ENCODE measurements around the gene RAB40C.

RAB40C gene

DNA sequence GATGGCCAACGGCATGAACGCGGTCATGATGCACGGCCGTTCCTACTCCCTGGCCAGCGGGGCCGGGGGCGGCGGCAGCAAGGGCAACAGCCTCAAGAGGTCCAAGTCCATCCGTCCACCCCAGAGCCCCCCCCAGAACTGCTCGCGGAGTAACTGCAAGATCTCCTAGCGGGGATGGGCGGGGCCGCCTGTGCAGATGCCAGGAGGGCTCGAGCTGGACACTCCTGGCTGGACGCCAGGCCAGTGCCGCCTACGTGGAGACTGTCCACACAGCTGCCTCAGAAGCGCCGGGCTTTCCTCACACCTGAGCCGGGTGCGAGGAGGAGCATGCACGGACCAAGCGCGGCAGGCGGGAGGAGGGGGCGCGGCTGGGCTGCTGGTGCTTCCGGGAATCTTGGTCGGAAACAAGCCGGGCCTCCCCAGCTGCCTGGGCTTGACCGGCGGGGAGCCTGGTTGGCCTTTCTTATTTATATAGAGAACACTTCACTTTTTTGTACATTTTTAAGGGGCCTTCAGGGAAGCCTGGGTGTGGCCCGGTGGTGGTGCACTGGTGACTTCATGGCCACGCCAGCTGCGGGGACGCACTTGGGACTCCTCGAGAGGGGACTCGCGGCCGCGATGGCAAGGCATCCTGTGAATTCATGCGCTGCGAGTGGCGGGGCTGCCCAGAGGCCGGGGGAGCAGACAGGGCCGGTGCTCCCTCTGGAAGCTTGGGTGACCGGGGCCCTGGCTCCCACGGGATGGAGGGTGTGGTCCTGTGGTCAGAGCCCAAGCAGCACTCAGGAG is 37.8 kb downstream of the RAB40C start:
- Histone ChIP-seq H4K12ac (ENCODE audit: low read depth, low read length) (no peak overlapping the region), H3K79me1 (ENCODE audit: low read length) (peaks cover 28% of the 10 kb centered on the region), H3K27me3 (ENCODE audit: insufficient read depth, low read length) (no peaks in the 10 kb centered on the region), H2BK120ac (ENCODE audit: insufficient read depth, low read length, poor library complexity) (no peak overlapping the region), H3K18ac (ENCODE audit: low read length) (peak overlapping the region; percentile 13), H3K79me2 (ENCODE audit: control insufficient read depth, insufficient read depth, low read length, poor library complexity) (peaks cover 15% of the 10 kb centered on the region), H3K4me1 (ENCODE audit: control insufficient read depth in 1 of 2, insufficient read depth in 2 of 2, low read length in 2 of 2) (peaks cover 42 to 50% of the 10 kb centered on the region in 2 experiments), H3K36me3 (ENCODE audit: control insufficient read depth in 1 of 2, insufficient read depth in 2 of 2, low read length in 2 of 2) (peaks cover 35 to 45% of the 10 kb centered on the region in 2 experiments), H2AFZ (ENCODE audit: insufficient read depth, low read length, poor library complexity) (no peak overlapping the region), H3K14ac (ENCODE audit: low read length) (no peak overlapping the region), H3K4me3 (ENCODE audit: low read depth, low read length) (no peak overlapping the region), H2BK5ac (ENCODE audit: low read depth, low read length, poor library complexity) (no peak overlapping the region), H3K9ac (ENCODE audit: low read length) (no peak overlapping the region), H3K4ac (ENCODE audit: low read depth, low read length) (no peak overlapping the region), H3K4me2 (ENCODE audit: low read length) (no peak overlapping the region), H3K23ac (ENCODE audit: low read length) (no peak overlapping the region), H4K8ac (ENCODE audit: low read depth, low read length) (no peak overlapping the region), H2AK5ac (ENCODE audit: low read length) (no peak overlapping the region), H4K91ac (ENCODE audit: low read depth, low read length) (no peak overlapping the region), H3K27ac (ENCODE audit: low read depth, low read length) (no peak overlapping the region), H3K9me3 (ENCODE audit: insufficient read depth, low read depth, low read length) (peaks cover 3% of the 10 kb centered on the region), H2BK12ac (ENCODE audit: low read length) (peak overlapping the region; percentile 70)
- DNase-seq: no peak
- no CpG with 5 or more reads among the region's 50 CpGs for WGBS (ENCODE audit: extremely low coverage, insufficient coverage, insufficient read length)

DNA sequence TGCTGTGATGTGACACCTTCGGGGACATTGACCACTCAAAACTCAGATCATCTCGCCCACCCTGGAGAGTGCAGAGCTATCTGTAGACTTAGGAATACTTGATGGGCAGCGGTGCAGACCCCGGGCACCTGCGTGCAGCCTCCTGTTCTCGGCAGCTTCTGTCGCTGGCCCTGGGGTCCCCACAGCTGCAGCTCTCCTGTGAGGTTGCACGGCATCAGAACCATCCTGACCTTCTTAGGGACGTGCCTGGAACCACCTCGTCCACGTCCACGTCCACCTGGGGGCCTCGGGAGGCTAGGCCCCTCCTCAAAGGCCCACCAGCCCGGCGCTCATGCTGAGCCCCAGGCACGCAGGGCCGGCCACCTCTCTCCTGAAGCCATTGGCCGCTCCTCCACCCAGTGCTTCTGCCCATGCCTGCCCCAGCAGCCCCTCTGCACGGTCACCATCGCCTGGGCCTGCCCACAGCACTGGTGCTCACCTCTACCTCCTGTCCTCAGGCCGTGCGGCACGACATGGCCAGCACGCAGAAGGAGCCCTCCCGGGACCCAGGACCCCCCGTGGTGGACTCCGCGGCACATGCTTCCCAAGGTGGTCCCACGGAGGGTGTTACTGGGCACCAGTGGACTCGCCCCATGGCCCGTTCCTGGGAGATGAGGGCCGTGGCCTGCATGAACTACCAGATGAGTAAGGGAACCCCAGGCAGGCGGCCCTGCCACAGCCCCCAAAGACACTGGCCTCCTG is 38.6 kb downstream of the RAB40C start:
- Histone ChIP-seq H3K14ac (ENCODE audit: low read length) (peak overlapping the region; percentile 42), H3K4ac (ENCODE audit: low read depth, low read length) (peak overlapping the region; percentile 42), H2AFZ (ENCODE audit: insufficient read depth, low read length, poor library complexity) (peak overlapping the region; percentile 21), H3K9me3 (ENCODE audit: insufficient read depth, low read depth, low read length) (peaks cover 3% of the 10 kb centered on the region), H3K27me3 (ENCODE audit: insufficient read depth, low read length) (no peaks in the 10 kb centered on the region), H3K4me1 (ENCODE audit: control insufficient read depth in 1 of 2, insufficient read depth in 2 of 2, low read length in 2 of 2) (peaks cover 42 to 50% of the 10 kb centered on the region in 2 experiments), H2BK12ac (ENCODE audit: low read length) (peak overlapping the region; percentile 70), H2BK120ac (ENCODE audit: insufficient read depth, low read length, poor library complexity) (peak overlapping the region; percentile 20), H4K12ac (ENCODE audit: low read depth, low read length) (peak overlapping the region; percentile 5), H4K91ac (ENCODE audit: low read depth, low read length) (peak overlapping the region; percentile 71), H3K9ac (ENCODE audit: low read length) (no peak overlapping the region), H2BK5ac (ENCODE audit: low read depth, low read length, poor library complexity) (peak overlapping the region; percentile 67), H3K36me3 (ENCODE audit: control insufficient read depth in 1 of 2, insufficient read depth in 2 of 2, low read length in 2 of 2) (peaks cover 44 to 54% of the 10 kb centered on the region in 2 experiments), H3K4me3 (ENCODE audit: low read depth, low read length) (no peak overlapping the region), H2AK5ac (ENCODE audit: low read length) (peak overlapping the region; percentile 19), H4K8ac (ENCODE audit: low read depth, low read length) (peak overlapping the region; percentile 26), H3K4me2 (ENCODE audit: low read length) (peak overlapping the region; percentile 18), H3K27ac (ENCODE audit: low read depth, low read length) (peak overlapping the region; percentile 99), H3K79me1 (ENCODE audit: low read length) (peaks cover 26% of the 10 kb centered on the region), H3K23ac (ENCODE audit: low read length) (no peak overlapping the region), H3K18ac (ENCODE audit: low read length) (peak overlapping the region; percentile 64), H3K79me2 (ENCODE audit: control insufficient read depth, insufficient read depth, low read length, poor library complexity) (peaks cover 15% of the 10 kb centered on the region)
- WGBS (ENCODE audit: extremely low coverage, insufficient coverage, insufficient read length): no CpG with 5 or more reads among the region's 33 CpGs
- no peak for DNase-seq

DNA sequence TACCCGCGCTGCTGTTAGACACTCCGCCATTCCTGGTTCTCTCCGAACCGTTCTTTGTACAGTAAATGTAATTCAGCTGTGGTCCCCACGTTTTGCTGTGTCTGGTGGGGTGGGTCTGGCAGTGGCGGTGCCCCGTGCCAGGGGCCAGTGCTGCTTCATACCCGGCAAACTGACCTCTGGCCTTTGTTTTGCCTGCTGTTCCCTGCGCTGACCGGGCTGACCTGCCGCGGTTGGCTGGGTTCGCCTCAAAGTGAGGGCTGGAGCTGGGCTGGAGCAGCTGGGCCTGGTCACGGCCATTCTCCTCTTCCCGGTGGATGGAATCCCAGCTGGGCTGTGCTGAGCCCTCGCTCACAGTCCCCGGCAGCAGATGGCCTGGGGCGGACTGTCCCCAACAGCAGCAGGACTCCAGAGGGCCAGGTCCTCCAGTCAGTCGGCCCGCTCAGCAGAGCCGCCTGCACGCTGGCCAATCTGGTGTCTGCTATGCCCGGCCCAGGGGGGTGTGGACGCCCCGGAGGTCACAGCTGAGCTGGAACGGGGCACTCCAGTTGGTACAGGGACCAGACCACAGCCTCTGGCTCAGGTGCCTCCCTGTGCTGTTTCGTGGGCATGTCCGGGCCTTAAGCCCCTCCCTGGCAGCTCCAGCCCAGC is 39.4 kb downstream of the RAB40C start:
- peak overlapping the region; percentile 44 for H3K4ac ChIP-seq (ENCODE audit: low read depth, low read length)
- no peak overlapping the region for H3K23ac ChIP-seq (ENCODE audit: low read length)
- H3K18ac ChIP-seq (ENCODE audit: low read length): peak overlapping the region; percentile 64
- peaks cover 15% of the 10 kb centered on the region for H3K79me2 ChIP-seq (ENCODE audit: control insufficient read depth, insufficient read depth, low read length, poor library complexity)
- H4K8ac ChIP-seq (ENCODE audit: low read depth, low read length): peak overlapping the region; percentile 26
- H3K27me3 ChIP-seq (ENCODE audit: insufficient read depth, low read length): no peaks in the 10 kb centered on the region
- DNase-seq: no peak
- H4K12ac ChIP-seq (ENCODE audit: low read depth, low read length): peak overlapping the region; percentile 22
- H2BK12ac ChIP-seq (ENCODE audit: low read length): peak overlapping the region; percentile 70
- peak overlapping the region; percentile 19 for H2AK5ac ChIP-seq (ENCODE audit: low read length)
- H3K79me1 ChIP-seq (ENCODE audit: low read length): peaks cover 26% of the 10 kb centered on the region
- peaks cover 52 to 62% of the 10 kb centered on the region in 2 experiments for H3K36me3 ChIP-seq (ENCODE audit: control insufficient read depth in 1 of 2, insufficient read depth in 2 of 2, low read length in 2 of 2)
- peak overlapping the region; percentile 71 for H4K91ac ChIP-seq (ENCODE audit: low read depth, low read length)
- H3K27ac ChIP-seq (ENCODE audit: low read depth, low read length): peak overlapping the region; percentile 99
- H2AFZ ChIP-seq (ENCODE audit: insufficient read depth, low read length, poor library complexity): peak overlapping the region; percentile 11
- peaks cover 3% of the 10 kb centered on the region for H3K9me3 ChIP-seq (ENCODE audit: insufficient read depth, low read depth, low read length)
- H3K4me3 ChIP-seq (ENCODE audit: low read depth, low read length): no peak overlapping the region
- H3K4me2 ChIP-seq (ENCODE audit: low read length): peak overlapping the region; percentile 18
- H2BK120ac ChIP-seq (ENCODE audit: insufficient read depth, low read length, poor library complexity): peak overlapping the region; percentile 20
- no peak overlapping the region for H3K9ac ChIP-seq (ENCODE audit: low read length)
- H2BK5ac ChIP-seq (ENCODE audit: low read depth, low read length, poor library complexity): peak overlapping the region; percentile 67
- peaks cover 36 to 43% of the 10 kb centered on the region in 2 experiments for H3K4me1 ChIP-seq (ENCODE audit: control insufficient read depth in 1 of 2, insufficient read depth in 2 of 2, low read length in 2 of 2)
- no CpG with 5 or more reads among the region's 29 CpGs for WGBS (ENCODE audit: extremely low coverage, insufficient coverage, insufficient read length)
- peak overlapping the region; percentile 42 for H3K14ac ChIP-seq (ENCODE audit: low read length)

DNA sequence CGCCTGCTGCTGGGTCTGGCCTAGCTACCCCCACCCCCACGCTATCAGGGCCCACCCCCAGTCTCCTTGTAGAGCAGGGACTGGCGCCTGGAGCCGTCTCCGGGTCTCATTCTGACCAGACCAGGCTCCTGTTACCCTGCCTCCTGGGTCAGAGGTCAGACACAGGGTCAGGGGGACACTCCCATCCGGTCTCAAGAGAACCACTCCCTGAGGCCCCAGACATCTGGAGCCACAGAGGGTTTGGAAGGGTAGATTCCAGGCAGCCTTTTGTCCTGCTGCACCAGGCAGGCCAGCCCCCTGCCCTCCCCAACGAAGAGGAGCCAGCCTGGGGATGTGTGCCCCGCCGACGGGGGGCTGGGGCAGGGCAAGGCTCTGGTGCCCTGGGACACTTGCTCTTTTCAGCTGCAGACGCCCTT is 40.0 kb downstream of the RAB40C start:
- WGBS (ENCODE audit: extremely low coverage, insufficient coverage, insufficient read length): no CpG with 5 or more reads among the region's 11 CpGs
- Histone ChIP-seq H4K8ac (ENCODE audit: low read depth, low read length) (peak overlapping the region; percentile 75), H2BK12ac (ENCODE audit: low read length) (peak overlapping the region; percentile 90), H3K79me2 (ENCODE audit: control insufficient read depth, insufficient read depth, low read length, poor library complexity) (peaks cover 15% of the 10 kb centered on the region), H3K27me3 (ENCODE audit: insufficient read depth, low read length) (no peaks in the 10 kb centered on the region), H4K91ac (ENCODE audit: low read depth, low read length) (peak overlapping the region; percentile 99), H3K27ac (ENCODE audit: low read depth, low read length) (peak overlapping the region; percentile 99), H4K12ac (ENCODE audit: low read depth, low read length) (peak overlapping the region; percentile 68), H2BK120ac (ENCODE audit: insufficient read depth, low read length, poor library complexity) (peak overlapping the region; percentile 95), H3K4me1 (ENCODE audit: control insufficient read depth in 1 of 2, insufficient read depth in 2 of 2, low read length in 2 of 2) (peaks cover 36 to 40% of the 10 kb centered on the region in 2 experiments), H3K4me3 (ENCODE audit: low read depth, low read length) (peak overlapping the region; percentile 42), H2BK5ac (ENCODE audit: low read depth, low read length, poor library complexity) (peak overlapping the region; percentile 94), H2AK5ac (ENCODE audit: low read length) (peak overlapping the region; percentile 98), H3K23ac (ENCODE audit: low read length) (no peak overlapping the region), H3K4me2 (ENCODE audit: low read length) (peak overlapping the region; percentile 74), H3K79me1 (ENCODE audit: low read length) (peaks cover 26% of the 10 kb centered on the region), H3K14ac (ENCODE audit: low read length) (peak overlapping the region; percentile 83), H3K9me3 (ENCODE audit: insufficient read depth, low read depth, low read length) (peaks cover 3% of the 10 kb centered on the region), H3K36me3 (ENCODE audit: control insufficient read depth in 1 of 2, insufficient read depth in 2 of 2, low read length in 2 of 2) (peaks cover 57 to 67% of the 10 kb centered on the region in 2 experiments), H3K9ac (ENCODE audit: low read length) (no peak overlapping the region), H3K4ac (ENCODE audit: low read depth, low read length) (peak overlapping the region; percentile 85), H2AFZ (ENCODE audit: insufficient read depth, low read length, poor library complexity) (peak overlapping the region; percentile 51), H3K18ac (ENCODE audit: low read length) (peak overlapping the region; percentile 93)
- no peak for DNase-seq
